A673 (cell line): ENCODE results near the gene USP17L12.
"Not testable (repeated sequence)": the region's sequence is repeated elsewhere in the genome, so short reads cannot be mapped to it uniquely, and the experiment has no call there.

Experiments used
- CTCF ChIP-seq: fragments of 300-800, 200-600 bp; sonication (generic); conservative IDR thresholded peaks from 2 replicates; pipeline ENCODE4 v1.5.1; 2017; ENCODE audit warnings: low read depth, mild to moderate bottlenecking, antibody characterized with exemption, low read length, moderate library complexity, mixed read lengths
- EZH2 ChIP-seq: fragments of 200-600 bp; sonication (generic); IDR thresholded peaks from 2 replicates; pipeline ENCODE4 v1.6.1; 2017; ENCODE audit warnings: borderline replicate concordance, low read depth, mild to moderate bottlenecking, mixed read lengths, antibody characterized with exemption, low read length; ENCODE audit not compliant: poor library complexity, severe bottlenecking

- not testable (repeated sequence) for TF ChIP-seq CTCF, EZH2
Observed at GRCh38 chr4:9215105-9215504, 4.8 kb upstream of the USP17L12 start, which contains the start of gene USP17L11.
